ENCODE measurements around the gene KIF20B.
"Not testable (repeated sequence)": the region's sequence is repeated elsewhere in the genome, so short reads cannot be mapped to it uniquely, and the experiment has no call there.

Gene KIF20B

GRCh38 chr10:89771684-89772083 is 70.3 kb downstream of the KIF20B start:
- no peak overlapping the region for H3K4me3 ChIP-seq (ENCODE audit: low read depth, low read length)

GRCh38 chr10:89773081-89773480 is 71.7 kb downstream of the KIF20B start:
- H3K4me3 ChIP-seq (ENCODE audit: low read depth, low read length), result no peak overlapping the region

GRCh38 chr10:89776665-89777064 is 75.3 kb downstream of the KIF20B start:
- H3K4me3 ChIP-seq (ENCODE audit: low read depth, low read length), result no peak overlapping the region

GRCh38 chr10:89782470-89782869 is 81.1 kb downstream of the KIF20B start:
- H3K4me3 ChIP-seq (ENCODE audit: low read depth, low read length), result no peak overlapping the region

GRCh38 chr10:89783406-89783805 is 82.0 kb downstream of the KIF20B start:
- no peak overlapping the region for H3K4me3 ChIP-seq (ENCODE audit: low read depth, low read length)

GRCh38 chr10:89785095-89785494 is 83.7 kb downstream of the KIF20B start:
- H3K4me3 ChIP-seq (ENCODE audit: low read depth, low read length), result no peak overlapping the region

GRCh38 chr10:89789188-89789877 is 87.9 kb downstream of the KIF20B start:
- no peak overlapping the region for H3K4me3 ChIP-seq (ENCODE audit: low read depth, low read length)

GRCh38 chr10:89792187-89792586 is 90.8 kb downstream of the KIF20B start:
- no peak overlapping the region for H3K4me3 ChIP-seq (ENCODE audit: low read depth, low read length)

GRCh38 chr10:89793649-89794254 is 92.4 kb downstream of the KIF20B start:
- no peak overlapping the region for H3K4me3 ChIP-seq (ENCODE audit: low read depth, low read length)

- H3K4me3 ChIP-seq (ENCODE audit: low read depth, low read length), result no peak overlapping the region
Measured at GRCh38 chr10:89795840-89796239, 94.5 kb downstream of the KIF20B start.

- no peak overlapping the region for H3K4me3 ChIP-seq (ENCODE audit: low read depth, low read length)
Measured at GRCh38 chr10:89798092-89798491, 96.7 kb downstream of the KIF20B start.

- no peak overlapping the region for H3K4me3 ChIP-seq (ENCODE audit: low read depth, low read length)
Measured at GRCh38 chr10:89799573-89799972, 98.2 kb downstream of the KIF20B start.

- no peak overlapping the region for H3K4me3 ChIP-seq (ENCODE audit: low read depth, low read length)
Measured at GRCh38 chr10:89805599-89806013, 104.2 kb downstream of the KIF20B start.

- no peak overlapping the region for H3K4me3 ChIP-seq (ENCODE audit: low read depth, low read length)
Measured at GRCh38 chr10:89808842-89809241, 107.5 kb downstream of the KIF20B start.

- H3K4me3 ChIP-seq (ENCODE audit: low read depth, low read length), result no peak overlapping the region
Measured at GRCh38 chr10:89809766-89810165, 108.4 kb downstream of the KIF20B start.

GRCh38 chr10:89810908-89811525 is 109.6 kb downstream of the KIF20B start:
- H3K4me3 ChIP-seq (ENCODE audit: low read depth, low read length), result no peak overlapping the region

GRCh38 chr10:89813546-89813945 is 112.2 kb downstream of the KIF20B start:
- H3K4me3 ChIP-seq (ENCODE audit: low read depth, low read length), result no peak overlapping the region

GRCh38 chr10:89814278-89814677 is 112.9 kb downstream of the KIF20B start:
- H3K4me3 ChIP-seq (ENCODE audit: low read depth, low read length), result no peak overlapping the region

- H3K4me3 ChIP-seq (ENCODE audit: low read depth, low read length), result no peak overlapping the region
Measured at GRCh38 chr10:89815049-89815853, 113.9 kb downstream of the KIF20B start.

- H3K4me3 ChIP-seq (ENCODE audit: low read depth, low read length), result not testable (repeated sequence)
Measured at GRCh38 chr10:89819008-89819407, 117.6 kb downstream of the KIF20B start.
